Tibial nerve (tissue), 4 donors: ENCODE results near the gene RNU7-1. TPM values are rescaled to one million over a fixed set of nuclear protein-coding genes. Genes with fewer than 3 reads are reported as not detected.

Experiments
- DNase-seq, 2 donors: peaks; one replicate each; pipeline ENCODE4 v3.0.0-alpha.2; 2019; ENCODE audit warnings: low spot score in 2 of 2
- H3K27ac ChIP-seq, 4 donors: fragments of 200-600 bp; sonication (generic) in 3 of 4; one replicate each; pipeline ENCODE4 v1.5.1; 2017 to 2019; ENCODE audit warnings: mild to moderate bottlenecking in 1 of 4
- H3K27me3 ChIP-seq, 2 donors: fragments of 200-600 bp; sonication (generic) in 1 of 2; one replicate each; pipeline versions ENCODE4 v1.5.1 to v1.6.0; 2017 to 2019
- H3K36me3 ChIP-seq, 3 donors: fragments of 200-600 bp; sonication (generic); one replicate each; pipeline ENCODE4 v1.5.1; 2018 to 2019
- H3K4me1 ChIP-seq, 4 donors: fragments of 200-600 bp; sonication (generic) in 3 of 4; one replicate each; pipeline ENCODE4 v1.5.1; 2017 to 2019
- H3K4me3 ChIP-seq, 4 donors: fragments of 200-600 bp; sonication (generic) in 3 of 4; one replicate each; pipeline ENCODE4 v1.5.1; 2017 to 2019; ENCODE audit warnings: mild to moderate bottlenecking in 1 of 4, moderate library complexity in 1 of 4
- H3K9me3 ChIP-seq, 4 donors: fragments of 200-600 bp; sonication (generic) in 3 of 4; one replicate each; pipeline ENCODE4 v1.5.1; 2017 to 2019
- EP300 ChIP-seq, 2 donors: sonication (generic); formaldehyde crosslinking; IDR thresholded peaks; one replicate each; pipeline ENCODE4 v1.6.1; 2017; ENCODE audit warnings: antibody characterized with exemption in 2 of 2, mild to moderate bottlenecking in 1 of 2
- POLR2A ChIP-seq, 2 donors: fragments of 450-650 bp; IDR thresholded peaks; one replicate each; pipeline ENCODE4 v1.6.1; 2017; ENCODE audit warnings: antibody characterized with exemption in 2 of 2, mild to moderate bottlenecking in 2 of 2, moderate library complexity in 2 of 2
- WGBS, 2 donors: methylation state at CpG; one replicate each; pipeline ENCODE4 v1.1.5; 2018; 5-methylcytosine and 5-hydroxymethylcytosine counted together
- total RNA-seq, 4 donors: library from RNA; depleted of rRNA; stranded (reverse); fragments of >200 nt; gene quantifications; one replicate each; pipeline ENCODE4 v1.1.0, GENCODE V29; 2016
- TF ChIP-seq, protein P1 (sequence below), 5 experiments: fragments of 200-600 bp in 3 of 5; fragments of 450-650 bp in 2 of 5; sonication (generic) in 3 of 5; IDR thresholded peaks; one replicate each; pipeline ENCODE4 v1.5.1; 2016 to 2019; ENCODE audit warnings: antibody characterized with exemption in 5 of 5, mild to moderate bottlenecking in 3 of 5, moderate library complexity in 2 of 5

Gene RNU7-1
- total RNA-seq, 4 donors from 2014 or later, result not detected

DNA sequence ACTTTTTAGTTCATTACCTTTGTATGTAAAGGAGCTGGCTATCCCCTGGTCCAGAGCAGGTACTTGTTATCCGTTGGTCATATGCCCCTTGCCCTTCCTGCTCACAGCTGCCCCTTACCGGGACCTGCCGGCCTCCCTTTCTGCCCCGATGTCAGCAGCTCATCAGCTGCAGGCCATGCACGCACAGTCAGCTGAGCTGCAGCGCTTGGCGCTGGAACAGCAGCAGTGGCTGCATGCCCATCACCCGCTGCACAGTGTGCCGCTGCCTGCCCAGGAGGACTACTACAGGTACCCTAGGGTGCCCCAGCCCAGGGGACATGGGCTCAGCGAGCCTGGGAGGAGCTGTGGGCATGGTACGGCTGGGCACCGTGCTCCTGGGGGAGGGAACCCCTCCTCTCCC is 2.3 kb upstream of the RNU7-1 start:
- Histone ChIP-seq H3K4me3 (no peak overlapping the region), H3K27ac (peak overlapping the region in 1 of 4 donors; percentile 98), H3K4me1 (peaks cover 0 to 64% (median 36%) of the 10 kb centered on the region in 4 donors), H3K36me3 (peaks cover 0 to 43% (median 3%) of the 10 kb centered on the region in 3 donors), H3K9me3 (no peaks in the 10 kb centered on the region), H3K27me3 (no peaks in the 10 kb centered on the region)
- DNase-seq, result no peak
- 83 to 84% methylated on average over 11 of the region's 12 CpGs for WGBS, 2 donors
- TF ChIP-seq EP300 (IDR thresholded peaks at IDR 0.05), result peak in 1 of 2 donors; percentile 9
- TF ChIP-seq, protein P1, sequence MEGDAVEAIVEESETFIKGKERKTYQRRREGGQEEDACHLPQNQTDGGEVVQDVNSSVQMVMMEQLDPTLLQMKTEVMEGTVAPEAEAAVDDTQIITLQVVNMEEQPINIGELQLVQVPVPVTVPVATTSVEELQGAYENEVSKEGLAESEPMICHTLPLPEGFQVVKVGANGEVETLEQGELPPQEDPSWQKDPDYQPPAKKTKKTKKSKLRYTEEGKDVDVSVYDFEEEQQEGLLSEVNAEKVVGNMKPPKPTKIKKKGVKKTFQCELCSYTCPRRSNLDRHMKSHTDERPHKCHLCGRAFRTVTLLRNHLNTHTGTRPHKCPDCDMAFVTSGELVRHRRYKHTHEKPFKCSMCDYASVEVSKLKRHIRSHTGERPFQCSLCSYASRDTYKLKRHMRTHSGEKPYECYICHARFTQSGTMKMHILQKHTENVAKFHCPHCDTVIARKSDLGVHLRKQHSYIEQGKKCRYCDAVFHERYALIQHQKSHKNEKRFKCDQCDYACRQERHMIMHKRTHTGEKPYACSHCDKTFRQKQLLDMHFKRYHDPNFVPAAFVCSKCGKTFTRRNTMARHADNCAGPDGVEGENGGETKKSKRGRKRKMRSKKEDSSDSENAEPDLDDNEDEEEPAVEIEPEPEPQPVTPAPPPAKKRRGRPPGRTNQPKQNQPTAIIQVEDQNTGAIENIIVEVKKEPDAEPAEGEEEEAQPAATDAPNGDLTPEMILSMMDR (IDR thresholded peaks at IDR 0.05), result no peak

DNA sequence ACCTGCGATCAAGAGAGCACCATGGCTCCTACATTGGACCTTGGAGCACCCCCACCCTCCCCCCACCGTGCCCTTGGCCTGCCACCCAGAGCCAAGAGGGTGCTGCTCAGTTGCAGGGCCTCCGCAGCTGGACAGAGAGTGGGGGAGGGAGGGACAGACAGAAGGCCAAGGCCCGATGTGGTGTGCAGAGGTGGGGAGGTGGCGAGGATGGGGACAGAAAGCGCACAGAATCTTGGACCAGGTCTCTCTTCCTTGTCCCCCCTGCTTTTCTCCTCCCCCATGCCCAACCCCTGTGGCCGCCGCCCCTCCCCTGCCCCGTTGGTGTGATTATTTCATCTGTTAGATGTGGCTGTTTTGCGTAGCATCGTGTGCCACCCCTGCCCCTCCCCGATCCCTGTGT is 1.8 kb upstream of the RNU7-1 start:
- no peaks in the 10 kb centered on the region for H3K9me3 ChIP-seq
- no peaks in the 10 kb centered on the region for H3K27me3 ChIP-seq
- TF ChIP-seq, protein P1 (IDR thresholded peaks at IDR 0.05), result no peak
- no peak for TF ChIP-seq EP300 (IDR thresholded peaks at IDR 0.05)
- no peak for TF ChIP-seq POLR2A (IDR thresholded peaks at IDR 0.05)
- peak overlapping the region in 3 of 4 donors; percentile 89 to 98 (median 96) for H3K27ac ChIP-seq
- no peak overlapping the region for H3K4me3 ChIP-seq
- 75% methylated on average over 12 of the region's 12 CpGs for WGBS, 2 donors
- peaks cover 0 to 66% (median 38%) of the 10 kb centered on the region in 4 donors for H3K4me1 ChIP-seq
- peaks cover 0 to 42% (median 3%) of the 10 kb centered on the region in 3 donors for H3K36me3 ChIP-seq
- no peak for DNase-seq

DNA sequence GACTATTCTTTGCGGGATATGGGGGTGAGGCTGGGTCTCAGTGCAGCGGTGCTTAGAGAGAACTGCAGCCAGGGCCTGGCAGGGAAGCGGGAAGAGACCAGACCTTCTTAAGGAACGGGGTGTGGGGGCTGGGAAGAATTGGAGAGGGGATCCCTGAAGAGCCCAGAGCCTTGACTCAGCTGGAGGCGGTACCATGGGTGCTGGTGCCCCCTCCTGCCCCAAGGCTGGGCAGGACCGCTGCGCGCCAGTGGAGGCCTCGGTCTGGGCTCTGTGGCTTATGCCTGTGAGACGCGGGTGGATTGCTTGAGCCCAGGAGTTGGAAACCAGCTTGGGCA is 1.3 kb upstream of the RNU7-1 start:
- Histone ChIP-seq H3K4me3 (no peak overlapping the region), H3K36me3 (peaks cover 0 to 47% (median 3%) of the 10 kb centered on the region in 3 donors), H3K27me3 (no peaks in the 10 kb centered on the region), H3K4me1 (peaks cover 0 to 66% (median 38%) of the 10 kb centered on the region in 4 donors), H3K9me3 (no peaks in the 10 kb centered on the region), H3K27ac (peak overlapping the region in 3 of 4 donors; percentile 89 to 98 (median 96))
- WGBS, 2 donors, result 68 to 84% methylated on average over 8 to 11 of the region's 11 CpGs
- TF ChIP-seq EP300 (IDR thresholded peaks at IDR 0.05) (no peak), POLR2A (IDR thresholded peaks at IDR 0.05) (no peak)
- TF ChIP-seq, protein P1 (IDR thresholded peaks at IDR 0.05), result no peak
- no peak for DNase-seq

DNA sequence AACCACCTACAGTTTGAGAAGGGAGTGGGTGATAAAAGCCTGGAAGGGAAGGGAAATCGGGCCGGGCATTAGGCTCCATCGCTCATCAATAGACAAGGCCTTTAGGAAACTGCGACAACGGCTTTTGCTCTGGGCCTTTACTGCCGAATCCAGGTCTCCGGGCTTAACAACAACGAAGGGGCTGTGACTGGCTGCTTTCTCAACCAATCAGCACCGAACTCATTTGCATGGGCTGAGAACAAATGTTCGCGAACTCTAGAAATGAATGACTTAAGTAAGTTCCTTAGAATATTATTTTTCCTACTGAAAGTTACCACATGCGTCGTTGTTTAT is 261 bp upstream of the RNU7-1 start:
- TF ChIP-seq, protein P1 (IDR thresholded peaks at IDR 0.05), result no peak
- TF ChIP-seq POLR2A (IDR thresholded peaks at IDR 0.05) (peak in 1 of 2 donors; percentile 51), EP300 (IDR thresholded peaks at IDR 0.05) (no peak)
- WGBS, 2 donors, result 0 to 1% methylated on average over 13 of the region's 13 CpGs
- peaks cover 0 to 60% (median 34%) of the 10 kb centered on the region in 4 donors for H3K4me1 ChIP-seq
- peak overlapping the region; percentile 89 to 98 (median 96) for H3K27ac ChIP-seq
- peaks cover 0 to 48% (median 3%) of the 10 kb centered on the region in 3 donors for H3K36me3 ChIP-seq
- H3K4me3 ChIP-seq, result peak overlapping the region; percentile 32 to 75 (median 62)
- peak; percentile 73 to 87 for DNase-seq
- no peaks in the 10 kb centered on the region for H3K27me3 ChIP-seq
- no peaks in the 10 kb centered on the region for H3K9me3 ChIP-seq

DNA sequence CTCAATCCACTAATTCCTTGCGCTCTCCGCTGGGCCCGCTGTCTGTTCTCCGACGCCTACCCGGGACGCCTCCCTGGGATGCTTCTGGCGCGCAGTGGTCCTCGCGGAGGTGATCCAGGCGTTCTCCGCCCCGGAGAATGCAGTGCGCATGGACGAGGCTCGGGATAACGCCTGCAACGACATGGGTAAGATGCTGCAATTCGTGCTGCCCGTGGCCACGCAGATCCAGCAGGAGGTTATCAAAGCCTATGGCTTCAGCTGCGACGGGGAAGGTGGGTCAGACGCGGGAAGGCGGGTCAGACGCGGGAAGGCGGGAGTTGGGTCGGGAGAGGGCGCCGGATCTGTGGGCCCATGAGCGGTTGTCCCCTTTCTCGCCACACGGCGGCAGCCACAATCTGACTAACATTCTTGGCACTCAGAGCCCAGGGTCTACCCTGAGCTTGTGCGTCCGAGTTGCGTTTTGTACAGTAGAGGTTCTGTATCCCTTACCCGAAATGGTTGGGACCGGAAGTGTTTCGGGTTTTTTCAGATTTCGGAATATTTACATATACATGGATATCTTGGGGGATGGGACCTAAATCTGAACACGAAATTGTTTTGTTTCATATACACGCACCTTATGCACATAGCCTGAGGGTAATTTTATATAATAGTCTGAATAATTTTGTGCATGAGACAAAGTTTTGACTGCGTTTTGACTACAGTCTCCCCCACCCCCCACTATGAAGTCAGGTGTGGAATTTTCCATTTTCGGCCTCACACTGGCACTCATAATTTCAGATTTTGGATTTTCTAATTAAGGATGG is 968 bp downstream of the RNU7-1 start:
- Histone ChIP-seq H3K27me3 (no peaks in the 10 kb centered on the region), H3K27ac (peak overlapping the region; percentile 89 to 98 (median 96)), H3K9me3 (no peaks in the 10 kb centered on the region), H3K36me3 (peaks cover 0 to 42% (median 3%) of the 10 kb centered on the region in 3 donors), H3K4me3 (peak overlapping the region; percentile 52 to 81 (median 74)), H3K4me1 (peaks cover 0 to 48% (median 28%) of the 10 kb centered on the region in 4 donors)
- 2% methylated on average over 31 to 42 of the region's 48 CpGs for WGBS, 2 donors
- DNase-seq, result peak; percentile 90 to 95
- TF ChIP-seq, protein P1 (IDR thresholded peaks at IDR 0.05), result peak; percentile 76 to 97 (median 89)
- TF ChIP-seq POLR2A (IDR thresholded peaks at IDR 0.05) (peak in 1 of 2 donors; percentile 20), EP300 (IDR thresholded peaks at IDR 0.05) (no peak)
